Gastrocnemius medialis (tissue), 4 donors: ENCODE results near the gene PANK4.

Experiments
- CTCF ChIP-seq, 5 experiments: fragments of 450-650 bp in 3 of 5; fragments of 200-600 bp in 2 of 5; sonication (generic) in 2 of 5; IDR thresholded peaks in 4 of 5; conservative IDR thresholded peaks in 1 of 5; 1 replicate in 4 of 5; 2 replicates in 1 of 5; pipeline ENCODE4 v1.5.1; 2016 to 2019; ENCODE audit warnings: antibody characterized with exemption in 5 of 5, mild to moderate bottlenecking in 3 of 5, moderate library complexity in 3 of 5
- POLR2A ChIP-seq, 2 donors: fragments of 450-650 bp; IDR thresholded peaks; one replicate each; pipeline ENCODE4 v1.6.1; 2017; ENCODE audit warnings: antibody characterized with exemption in 2 of 2, mild to moderate bottlenecking in 2 of 2, moderate library complexity in 2 of 2

- TF ChIP-seq CTCF (IDR thresholded peaks at IDR 0.05 in 4 of 5, conservative IDR thresholded peaks at IDR 0.05 in 1 of 5) (no peak), POLR2A (IDR thresholded peaks at IDR 0.05) (no peak)
Measured at GRCh38 chr1:2561446-2561845, 35.0 kb upstream of the PANK4 start.
